Keratinocyte (primary cell): ENCODE results near the gene PPP1R37. TPM values are rescaled to one million over a fixed set of nuclear protein-coding genes. Genes with fewer than 3 reads are reported as not detected.

Source experiments
- DNase-seq: peaks from one replicate; pipeline ENCODE4 v3.0.0-alpha.2; 2011; ENCODE audit warnings: low read depth, missing footprints, low spot score
- FAIRE-seq: peaks from 2 replicates; lab custom pipeline; 2011; peaks lifted over from hg19 to GRCh38; lab: Jason Lieb, UNC
- H2AFZ ChIP-seq: 2 replicates; pipeline ENCODE4 v1.6.0; 2012; ENCODE audit warnings: low read length, control low read depth, inconsistent platforms; ENCODE audit not compliant: control insufficient read depth
- H3K27ac ChIP-seq: 2 replicates; pipeline ENCODE4 v1.5.1; 2011; ENCODE audit warnings: low read length; ENCODE audit not compliant: control insufficient read depth, insufficient read depth
- H3K27me3 ChIP-seq: 3 replicates; pipeline ENCODE4 v1.6.0; 2011; ENCODE audit warnings: low read length; ENCODE audit not compliant: control insufficient read depth, insufficient read depth; ENCODE audit errors: extremely low read depth
- H3K36me3 ChIP-seq, 2 experiments: 2 replicates in 1 of 2; 3 replicates in 1 of 2; pipeline ENCODE4 v1.5.1; 2011; ENCODE audit warnings: low read length in 2 of 2, mild to moderate bottlenecking in 1 of 2; ENCODE audit not compliant: control insufficient read depth in 2 of 2, insufficient read depth in 2 of 2; ENCODE audit errors: extremely low read depth in 1 of 2
- H3K4me1 ChIP-seq: 3 replicates; pipeline ENCODE4 v1.5.1; 2011; ENCODE audit warnings: low read length; ENCODE audit not compliant: control insufficient read depth, insufficient read depth; ENCODE audit errors: extremely low read depth
- H3K4me2 ChIP-seq: 3 replicates; pipeline ENCODE4 v1.6.0; 2011; ENCODE audit warnings: low read depth, low read length; ENCODE audit not compliant: control insufficient read depth, insufficient read depth; ENCODE audit errors: extremely low read depth
- H3K4me3 ChIP-seq, 3 experiments: fragments of 200-600 bp in 1 of 3; sonication (generic) in 1 of 3; 2 replicates in 2 of 3; 3 replicates in 1 of 3; pipeline ENCODE4 v1.5.1; 2011 to 2016; ENCODE audit warnings: low read length in 3 of 3, mild to moderate bottlenecking in 3 of 3, control low read depth in 2 of 3, inconsistent platforms in 1 of 3, low read depth in 1 of 3, mixed read lengths in 1 of 3, mixed run types in 1 of 3, moderate library complexity in 1 of 3; ENCODE audit not compliant: control insufficient read depth in 2 of 3, insufficient read depth in 2 of 3; ENCODE audit errors: extremely low read depth in 1 of 3
- H3K79me2 ChIP-seq: 2 replicates; pipeline ENCODE4 v1.6.0; 2012; ENCODE audit warnings: low read length; ENCODE audit not compliant: control insufficient read depth, insufficient read depth
- H3K9ac ChIP-seq: 3 replicates; pipeline ENCODE4 v1.6.0; 2011; ENCODE audit warnings: low read length; ENCODE audit not compliant: control insufficient read depth, insufficient read depth; ENCODE audit errors: extremely low read depth
- H3K9me1 ChIP-seq: 3 replicates; pipeline ENCODE4 v1.6.0; 2011; ENCODE audit warnings: low read length; ENCODE audit not compliant: control insufficient read depth, insufficient read depth; ENCODE audit errors: extremely low read depth
- H3K9me3 ChIP-seq: 2 replicates; pipeline ENCODE4 v1.5.1; 2012; ENCODE audit warnings: low read depth, low read length; ENCODE audit not compliant: control insufficient read depth
- H4K20me1 ChIP-seq: 3 replicates; pipeline ENCODE4 v1.6.0; 2011; ENCODE audit warnings: low read length; ENCODE audit not compliant: control insufficient read depth, insufficient read depth; ENCODE audit errors: extremely low read depth
- EZH2 ChIP-seq: IDR thresholded peaks from one replicate; pipeline ENCODE4 v1.6.1; 2012; ENCODE audit warnings: inconsistent platforms, mild to moderate bottlenecking, low read length, moderate library complexity
- dilution Hi-C: fragments of 300-500 bp; cut with MboI; formaldehyde crosslinking; loops from one replicate; pipeline ENCODE4 v1.7.0; 2020; ENCODE audit warnings: low sequenced_read_pairs; ENCODE audit not compliant: extremely low pct_ligation_motif_present
- polyA plus RNA-seq, 5 experiments: library from polyadenylated mRNA; depleted of rRNA in 3 of 5; stranded (reverse) in 3 of 5; stranded (forward) in 1 of 5; unstranded in 1 of 5; fragments of >200 nt; gene quantifications; 1 replicate in 1 of 5; 2 replicates in 3 of 5; 3 replicates in 1 of 5; pipeline versions ENCODE4 v1.2.1 to v1.2.3, GENCODE V29; 2011 to 2012; ENCODE audit warnings: missing spikeins in 2 of 5, low read depth in 1 of 5, low replicate concordance in 1 of 5
- TF ChIP-seq, protein P1 (sequence below), 3 experiments: IDR thresholded peaks in 1 of 3; conservative IDR thresholded peaks in 1 of 3; optimal IDR thresholded peaks in 1 of 3; 2 replicates in 2 of 3; 3 replicates in 1 of 3; pipeline versions ENCODE3 to v1.5.1; 2011; ENCODE audit warnings: low read length in 3 of 3, mild to moderate bottlenecking in 3 of 3, moderate library complexity in 2 of 3, control low read depth in 1 of 3, inconsistent platforms in 1 of 3; ENCODE audit not compliant: insufficient read depth in 2 of 3; ENCODE audit errors: extremely low read depth in 1 of 3

Gene PPP1R37
- polyA plus RNA-seq, 1 donor (not counting 4 experiments of a cell fraction or from before 2014, with no cell fraction given), result 8.6 TPM

DNA sequence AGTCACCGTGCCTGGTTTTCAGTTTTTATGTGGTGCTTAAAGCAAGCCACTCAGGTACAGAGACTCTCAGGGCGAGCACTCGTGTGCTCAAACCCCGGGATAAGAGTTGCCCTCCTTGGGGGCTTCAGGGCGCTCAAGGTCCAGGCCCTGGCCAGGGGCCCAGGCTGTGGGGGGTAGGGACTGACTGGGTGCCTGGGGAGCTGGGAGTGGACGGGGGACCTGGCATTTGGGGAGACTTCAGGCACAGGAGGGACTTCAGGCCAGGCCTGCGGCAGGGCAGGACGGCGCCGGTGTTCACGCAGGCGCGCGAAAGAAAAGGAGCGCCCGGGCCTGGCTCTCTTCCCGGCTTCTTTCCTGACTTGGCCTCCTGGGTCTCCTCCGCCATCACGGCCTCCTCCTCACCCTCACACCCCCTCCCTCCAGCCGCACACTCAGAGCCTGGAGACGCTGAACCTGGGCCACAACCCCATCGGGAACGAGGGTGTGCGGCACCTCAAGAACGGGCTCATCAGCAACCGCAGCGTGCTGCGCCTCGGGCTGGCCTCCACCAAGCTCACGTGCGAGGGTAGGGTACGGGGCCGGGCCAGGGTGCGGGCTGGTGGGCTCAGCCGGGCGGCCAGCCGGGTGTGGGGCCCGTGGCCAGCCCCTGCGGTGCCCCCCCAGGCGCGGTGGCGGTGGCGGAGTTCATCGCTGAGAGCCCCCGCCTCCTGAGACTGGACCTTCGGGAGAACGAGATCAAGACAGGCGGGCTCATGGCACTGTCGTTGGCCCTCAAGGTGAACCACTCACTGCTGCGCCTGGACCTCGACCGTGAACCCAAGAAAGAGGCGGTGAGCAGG lies 51.7 kb downstream of the PPP1R37 start:
- no peak overlapping the region for H3K27ac ChIP-seq
- peaks cover 3% of the 10 kb centered on the region for H3K4me1 ChIP-seq
- no peak overlapping the region for H3K9ac ChIP-seq
- dilution Hi-C loops, result no loop called here
- no peaks in the 10 kb centered on the region for H3K27me3 ChIP-seq
- no peaks in the 10 kb centered on the region for H3K9me3 ChIP-seq
- H4K20me1 ChIP-seq, result no peaks in the 10 kb centered on the region
- no peak for DNase-seq
- FAIRE-seq, result no peak
- no peak overlapping the region for H3K4me3 ChIP-seq
- no peak overlapping the region for H3K4me2 ChIP-seq
- no peaks in the 10 kb centered on the region for H3K79me2 ChIP-seq
- peaks cover 9 to 14% of the 10 kb centered on the region in 2 experiments for H3K36me3 ChIP-seq
- H2AFZ ChIP-seq, result no peak overlapping the region
- TF ChIP-seq, protein P1, sequence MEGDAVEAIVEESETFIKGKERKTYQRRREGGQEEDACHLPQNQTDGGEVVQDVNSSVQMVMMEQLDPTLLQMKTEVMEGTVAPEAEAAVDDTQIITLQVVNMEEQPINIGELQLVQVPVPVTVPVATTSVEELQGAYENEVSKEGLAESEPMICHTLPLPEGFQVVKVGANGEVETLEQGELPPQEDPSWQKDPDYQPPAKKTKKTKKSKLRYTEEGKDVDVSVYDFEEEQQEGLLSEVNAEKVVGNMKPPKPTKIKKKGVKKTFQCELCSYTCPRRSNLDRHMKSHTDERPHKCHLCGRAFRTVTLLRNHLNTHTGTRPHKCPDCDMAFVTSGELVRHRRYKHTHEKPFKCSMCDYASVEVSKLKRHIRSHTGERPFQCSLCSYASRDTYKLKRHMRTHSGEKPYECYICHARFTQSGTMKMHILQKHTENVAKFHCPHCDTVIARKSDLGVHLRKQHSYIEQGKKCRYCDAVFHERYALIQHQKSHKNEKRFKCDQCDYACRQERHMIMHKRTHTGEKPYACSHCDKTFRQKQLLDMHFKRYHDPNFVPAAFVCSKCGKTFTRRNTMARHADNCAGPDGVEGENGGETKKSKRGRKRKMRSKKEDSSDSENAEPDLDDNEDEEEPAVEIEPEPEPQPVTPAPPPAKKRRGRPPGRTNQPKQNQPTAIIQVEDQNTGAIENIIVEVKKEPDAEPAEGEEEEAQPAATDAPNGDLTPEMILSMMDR (optimal IDR thresholded peaks at IDR 0.05 in 1 of 3, IDR thresholded peaks at IDR 0.05 in 1 of 3, conservative IDR thresholded peaks at IDR 0.05 in 1 of 3; ENCODE audit: extremely low read depth in 1 of 3, insufficient read depth in 2 of 3, low read length in 3 of 3), result no peak
- no peak for TF ChIP-seq EZH2
- H3K9me1 ChIP-seq, result no peaks in the 10 kb centered on the region

DNA sequence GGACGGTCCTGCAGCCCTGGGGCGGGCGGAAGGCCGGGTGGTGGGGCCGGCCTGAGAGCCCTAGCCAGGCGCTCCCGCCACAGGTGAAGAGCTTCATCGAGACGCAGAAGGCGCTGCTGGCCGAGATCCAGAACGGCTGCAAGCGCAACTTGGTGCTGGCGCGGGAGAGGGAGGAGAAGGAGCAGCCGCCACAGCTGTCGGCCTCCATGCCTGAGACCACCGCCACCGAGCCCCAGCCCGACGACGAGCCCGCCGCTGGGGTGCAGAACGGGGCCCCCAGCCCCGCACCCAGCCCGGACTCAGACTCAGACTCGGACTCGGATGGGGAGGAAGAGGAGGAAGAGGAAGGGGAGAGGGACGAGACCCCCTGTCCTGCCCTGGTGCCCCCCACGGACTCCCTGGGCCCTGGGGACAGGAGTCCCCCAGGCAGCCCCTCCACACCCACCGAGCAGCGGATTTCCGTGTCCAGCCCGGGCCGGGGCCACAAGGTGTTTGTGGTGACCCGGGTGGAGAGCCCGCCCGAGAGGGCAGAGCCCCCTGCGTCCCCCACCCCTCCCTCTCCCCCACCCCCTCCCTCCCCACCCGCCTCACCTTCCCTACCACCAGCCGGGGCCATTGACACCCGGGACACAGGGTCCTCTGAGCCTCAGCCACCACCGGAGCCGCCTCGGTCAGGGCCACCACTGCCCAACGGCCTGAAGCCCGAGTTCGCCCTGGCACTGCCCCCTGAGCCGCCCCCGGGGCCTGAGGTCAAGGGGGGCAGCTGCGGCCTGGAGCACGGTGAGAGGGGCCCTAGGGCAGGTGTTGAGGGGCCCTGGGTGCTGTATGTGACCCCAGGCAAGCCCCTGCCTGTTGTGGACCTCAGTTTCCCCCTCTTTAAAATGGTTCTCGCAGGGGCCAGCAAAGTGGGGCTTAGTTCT lies 52.6 kb downstream of the PPP1R37 start:
- DNase-seq (no peak), FAIRE-seq (no peak)
- dilution Hi-C loops, result no loop called here
- no peaks in the 10 kb centered on the region for H3K79me2 ChIP-seq
- H3K4me3 ChIP-seq, result no peak overlapping the region
- H3K36me3 ChIP-seq, result peaks cover 9 to 14% of the 10 kb centered on the region in 2 experiments
- no peak overlapping the region for H3K4me2 ChIP-seq
- peaks cover 3% of the 10 kb centered on the region for H3K4me1 ChIP-seq
- H3K9me3 ChIP-seq, result no peaks in the 10 kb centered on the region
- no peak overlapping the region for H3K27ac ChIP-seq
- H4K20me1 ChIP-seq, result no peaks in the 10 kb centered on the region
- H3K9ac ChIP-seq, result no peak overlapping the region
- no peak for TF ChIP-seq EZH2
- TF ChIP-seq, protein P1 (optimal IDR thresholded peaks at IDR 0.05 in 1 of 3, IDR thresholded peaks at IDR 0.05 in 1 of 3, conservative IDR thresholded peaks at IDR 0.05 in 1 of 3; ENCODE audit: extremely low read depth in 1 of 3, insufficient read depth in 2 of 3, low read length in 3 of 3), result no peak
- H3K9me1 ChIP-seq, result no peaks in the 10 kb centered on the region
- H2AFZ ChIP-seq, result no peak overlapping the region
- no peaks in the 10 kb centered on the region for H3K27me3 ChIP-seq
